Activated CD4-positive, alpha-beta T cell treated with anti-CD3 and anti-CD28 coated beads, Interleukin-2, amount 50 U/mL, for 24 hours (primary cell): ENCODE measurements around the gene OR5K3.
"Not testable (repeated sequence)": the region's sequence is repeated elsewhere in the genome, so short reads cannot be mapped to it uniquely, and the experiment has no call there.

Experiments
- DNase-seq, 2 donors: peaks; one replicate each; pipeline ENCODE4 v3.0.0-alpha.2; 2020; ENCODE audit warnings: low read depth in 1 of 2, low spot score in 1 of 2

The OR5K3 gene, protein sequence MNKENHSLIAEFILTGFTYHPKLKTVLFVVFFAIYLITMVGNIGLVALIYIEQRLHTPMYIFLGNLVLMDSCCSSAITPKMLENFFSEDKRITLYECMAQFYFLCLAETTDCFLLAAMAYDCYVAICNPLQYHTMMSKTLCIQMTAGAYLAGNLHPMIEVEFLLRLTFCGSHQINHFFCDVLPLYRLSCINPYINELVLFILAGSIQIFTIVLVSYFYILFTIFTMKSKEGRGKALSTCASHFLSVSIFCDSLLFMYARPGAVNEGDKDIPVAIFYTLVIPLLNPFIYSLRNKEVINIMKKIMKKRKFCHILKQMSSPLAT

GRCh38 chr3:98390366-98390765 is at the start of gene OR5K3:
OR5K3 (plus strand) TSS chr3:98390666; CDS start chr3:98390666, 0 bp downstream.
- no peak for DNase-seq

DNA sequence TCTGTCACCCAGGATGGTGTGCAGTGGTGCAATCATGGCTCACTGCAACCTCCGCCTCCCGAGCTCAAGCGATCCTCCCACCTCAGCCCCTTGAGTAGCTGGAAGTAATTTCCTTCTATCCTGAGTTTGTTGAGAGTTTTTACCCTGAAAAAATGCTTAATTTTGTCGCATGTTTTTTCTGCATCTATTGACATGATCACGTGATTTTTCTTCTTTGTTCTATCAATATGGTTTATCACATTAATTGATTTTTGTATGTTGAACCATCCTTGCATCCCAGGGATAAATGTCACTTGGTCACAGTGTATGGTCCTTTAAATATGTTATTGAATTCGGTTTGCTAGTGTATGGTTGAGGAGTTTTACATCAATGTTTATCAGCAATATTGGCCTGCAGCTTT is 48.7 kb upstream of the OR5K3 start:
- no peak for DNase-seq

- DNase-seq: peak in 1 of 2 donors; percentile 40
These were observed 46.6 kb upstream of the OR5K3 start for GRCh38 chr3:98343647-98344507.

GRCh38 chr3:98350082-98350481 is 40.4 kb upstream of the OR5K3 start:
- no peak for DNase-seq

DNA sequence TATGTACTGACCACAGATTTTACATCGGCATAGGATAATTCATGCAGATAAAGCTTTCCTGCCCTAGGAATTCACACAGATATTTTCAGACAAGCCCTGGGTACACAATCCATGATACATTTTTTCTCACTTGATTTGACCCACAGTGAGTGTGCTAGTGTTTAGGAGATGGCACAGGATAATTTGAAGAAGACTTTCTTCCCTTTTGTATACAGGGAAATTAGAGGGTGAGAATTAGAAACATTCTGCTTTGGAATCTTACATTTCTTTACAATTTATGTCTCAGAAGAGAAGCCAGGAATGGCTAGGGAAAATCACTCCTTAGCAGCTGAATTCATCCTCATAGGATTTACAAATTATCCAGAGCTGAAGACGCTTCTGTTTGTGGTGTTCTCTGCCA is 36.9 kb upstream of the OR5K3 start, which contains the start of gene OR5K4:
Gene OR5K4 (plus strand): TSS at position 301 of the 400 bp plus-strand sequence. CDS start 0 bp downstream, at position 301.
- no peak for DNase-seq

DNA sequence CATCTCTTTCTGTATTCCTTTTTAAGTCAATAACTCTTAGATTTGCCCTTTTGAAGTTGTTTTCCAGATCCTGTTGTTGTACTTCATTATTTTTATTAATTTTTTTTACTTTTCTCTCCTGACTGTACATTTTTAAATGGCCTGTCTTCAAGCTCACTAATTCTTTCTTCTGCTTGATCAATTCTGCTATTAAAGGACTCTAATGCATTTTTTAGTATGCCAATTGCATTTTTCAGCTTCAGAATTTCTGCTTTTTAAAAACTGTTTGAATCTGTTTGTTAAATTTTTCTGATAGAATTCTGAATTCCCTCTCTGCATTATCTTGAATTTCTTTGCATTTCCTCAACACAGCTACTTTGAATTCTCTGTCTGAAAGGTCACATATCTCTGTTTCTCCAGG is 31.2 kb upstream of the OR5K3 start:
- no peak for DNase-seq

GRCh38 chr3:98359993-98360675 is 30.3 kb upstream of the OR5K3 start:
- peak in 1 of 2 donors; percentile 4 for DNase-seq

DNA sequence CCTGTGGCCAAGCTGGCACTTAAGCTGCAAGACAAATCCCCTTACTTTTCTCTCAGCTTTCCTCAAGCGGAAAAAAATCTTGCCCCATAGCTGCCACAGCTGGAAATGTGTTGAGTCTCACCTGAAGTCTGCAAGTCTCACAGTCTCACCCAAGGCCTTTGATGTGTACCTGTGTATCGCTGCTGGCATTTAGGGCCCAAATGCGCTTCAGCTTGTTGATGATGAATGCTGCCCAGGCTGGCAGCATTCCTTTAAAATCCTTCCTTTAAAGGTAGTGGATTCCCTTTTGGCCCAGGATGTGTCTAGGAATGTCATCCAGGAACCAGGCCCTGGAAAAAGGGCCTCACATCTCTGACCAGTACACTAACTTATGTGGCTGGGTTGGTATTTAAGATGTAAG is 29.8 kb upstream of the OR5K3 start:
- DNase-seq: no peak

DNA sequence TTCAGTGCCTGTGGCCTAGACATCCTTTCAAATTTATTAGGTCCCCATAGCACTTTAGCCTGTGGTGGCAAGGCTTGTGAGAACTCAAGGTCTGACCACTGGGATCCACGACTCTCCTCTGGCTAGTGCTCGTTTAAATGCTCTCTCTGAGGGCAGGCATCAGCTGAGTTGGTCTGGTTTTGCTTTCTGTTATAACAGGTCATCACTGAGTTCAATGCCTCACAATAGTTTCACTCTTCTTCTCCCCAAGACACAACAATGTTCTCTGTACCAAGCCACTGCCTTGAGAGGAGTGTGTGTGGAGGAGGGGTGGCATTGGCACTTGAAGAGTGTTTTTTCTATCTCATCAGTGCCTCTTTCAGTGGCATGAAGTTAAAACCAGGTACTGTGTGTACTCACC is 29.2 kb upstream of the OR5K3 start:
- DNase-seq: no peak

GRCh38 chr3:98367464-98368246 is 22.8 kb upstream of the OR5K3 start:
- DNase-seq: no peak

GRCh38 chr3:98371186-98371585 is 19.3 kb upstream of the OR5K3 start:
- DNase-seq: no peak

DNA sequence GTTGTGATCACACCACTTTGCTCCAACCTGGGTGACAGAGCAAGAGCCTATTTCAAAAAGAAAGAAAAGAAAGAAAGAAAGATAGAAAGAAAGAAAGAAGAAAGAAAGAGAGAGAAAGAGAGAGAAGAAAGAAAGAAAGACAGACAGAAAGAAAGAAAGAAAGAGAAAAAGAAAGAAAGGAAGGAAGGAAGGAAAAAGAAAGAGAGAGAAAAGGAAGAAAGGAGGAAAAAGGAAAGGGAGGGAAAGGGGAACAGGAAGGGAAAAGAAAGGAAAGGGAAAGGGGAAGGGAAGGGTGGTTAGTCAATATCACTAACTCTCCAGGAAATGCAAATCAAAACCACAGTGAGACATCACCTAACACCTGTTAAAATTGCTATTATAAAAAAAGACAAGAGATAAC is 18.6 kb upstream of the OR5K3 start:
- no peak for DNase-seq

- DNase-seq: no peak
These were observed 18.0 kb upstream of the OR5K3 start for GRCh38 chr3:98372445-98372844.

- no peak for DNase-seq
These were observed 13.8 kb upstream of the OR5K3 start for GRCh38 chr3:98376631-98377030.

DNA sequence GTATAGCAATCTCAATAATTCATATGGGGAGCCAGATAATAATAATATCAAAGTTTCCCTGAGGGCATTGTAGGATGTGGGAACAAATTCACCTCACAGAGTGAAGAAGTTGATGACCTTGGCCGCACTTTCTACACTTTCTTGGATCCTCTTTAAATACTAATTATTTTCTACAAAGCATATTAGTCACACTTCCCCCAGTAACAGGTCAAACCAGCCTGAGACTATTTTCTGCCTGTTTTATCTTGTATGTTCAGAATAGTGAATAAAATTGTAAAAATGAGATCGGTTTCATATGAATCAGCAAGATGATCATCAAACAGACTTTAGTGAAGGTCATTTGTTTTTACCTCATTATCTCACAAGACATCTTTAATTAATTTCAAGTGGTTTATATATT is 2.3 kb upstream of the OR5K3 start:
- DNase-seq: no peak

DNA sequence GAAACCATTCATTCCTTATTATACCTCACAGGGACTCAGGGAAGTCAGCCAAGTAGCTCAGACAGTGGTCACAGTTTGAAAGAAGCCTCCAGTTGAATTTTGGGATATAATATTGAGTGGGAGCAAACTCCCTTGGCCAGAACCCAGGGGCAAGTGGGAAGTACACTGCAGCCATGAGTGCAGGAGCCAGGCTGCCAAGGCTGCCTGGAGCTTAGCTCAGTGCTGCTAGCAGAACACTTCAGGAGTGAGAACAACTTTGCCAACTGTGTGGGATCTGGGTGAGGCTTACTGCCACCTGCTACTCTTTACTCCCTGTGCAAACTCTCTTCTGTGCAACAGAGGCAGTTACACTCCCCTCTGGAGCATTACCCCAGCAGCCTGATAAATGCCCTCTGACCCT is 4.6 kb downstream of the OR5K3 start:
- no peak for DNase-seq

DNA sequence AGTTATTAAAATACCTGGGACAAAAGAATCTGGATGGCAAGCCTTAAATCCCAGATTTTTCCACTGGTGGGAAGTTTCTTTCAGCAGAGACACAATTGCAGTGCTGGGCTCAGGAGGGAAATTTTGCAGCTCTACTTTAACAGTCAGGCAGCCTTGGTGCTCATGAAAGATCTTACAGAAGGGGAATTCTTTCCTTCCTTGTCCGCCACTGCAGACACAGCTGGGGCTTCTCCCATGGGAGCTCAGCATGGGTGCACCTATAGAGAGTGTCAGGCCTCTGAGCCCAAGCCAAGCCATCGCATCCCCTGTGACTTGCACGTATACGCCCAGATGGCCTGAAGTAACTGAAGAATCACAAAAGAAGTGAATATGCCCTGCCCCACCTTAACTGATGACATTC is 6.0 kb downstream of the OR5K3 start:
- DNase-seq: not testable (repeated sequence)

DNA sequence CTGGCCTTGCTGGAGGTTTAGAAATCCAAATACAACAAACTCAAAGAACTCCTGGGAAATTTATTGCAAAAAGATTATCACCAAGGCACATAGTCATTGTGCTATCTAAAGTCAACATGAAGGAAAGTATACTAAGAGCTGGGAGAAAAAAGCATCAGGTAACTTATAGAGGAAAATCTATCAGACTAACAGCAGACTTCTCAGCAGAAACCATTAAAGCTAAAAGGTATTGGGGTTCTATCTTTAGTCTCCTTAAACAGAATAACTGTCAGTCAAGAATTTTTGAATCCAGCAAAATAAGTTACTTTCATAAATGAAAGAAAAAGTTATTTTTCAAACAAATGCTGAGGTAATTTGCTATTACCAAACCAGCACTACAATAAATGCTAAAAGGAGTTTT is 8.0 kb downstream of the OR5K3 start:
- no peak for DNase-seq

GRCh38 chr3:98402507-98402906 is 12.0 kb downstream of the OR5K3 start:
- DNase-seq: no peak

GRCh38 chr3:98404010-98404409 is 13.5 kb downstream of the OR5K3 start:
- no peak for DNase-seq

GRCh38 chr3:98406034-98406433 is 15.6 kb downstream of the OR5K3 start:
- no peak for DNase-seq
